GM18907 (cell line): Measurements from ENCODE around the gene STAC2.
A peak's percentile ranks its signal among the peaks of the same experiment; 100 is the strongest.
"Not testable (repeated sequence)": the region's sequence is repeated elsewhere in the genome, so short reads cannot be mapped to it uniquely, and the experiment has no call there.

Source experiments
- ATAC-seq: cut with Tn5 transposase; IDR thresholded peaks from one replicate; pipeline ENCODE4 v1.9.1; 2021; ENCODE audit warnings: mild to moderate bottlenecking, moderate library complexity; ENCODE audit not compliant: unreplicated experiment

The STAC2 gene, protein sequence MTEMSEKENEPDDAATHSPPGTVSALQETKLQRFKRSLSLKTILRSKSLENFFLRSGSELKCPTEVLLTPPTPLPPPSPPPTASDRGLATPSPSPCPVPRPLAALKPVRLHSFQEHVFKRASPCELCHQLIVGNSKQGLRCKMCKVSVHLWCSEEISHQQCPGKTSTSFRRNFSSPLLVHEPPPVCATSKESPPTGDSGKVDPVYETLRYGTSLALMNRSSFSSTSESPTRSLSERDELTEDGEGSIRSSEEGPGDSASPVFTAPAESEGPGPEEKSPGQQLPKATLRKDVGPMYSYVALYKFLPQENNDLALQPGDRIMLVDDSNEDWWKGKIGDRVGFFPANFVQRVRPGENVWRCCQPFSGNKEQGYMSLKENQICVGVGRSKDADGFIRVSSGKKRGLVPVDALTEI

GRCh38 chr17:39225308-39225958 lies at the start of gene STAC2:
STAC2 (minus strand) TSS chr17:39225945; CDS start chr17:39225502, 443 bp downstream.
- no peak for ATAC-seq

- no peak for ATAC-seq
Measured at GRCh38 chr17:39271546-39271945, 45.8 kb upstream of the STAC2 start.

GRCh38 chr17:39270923-39271322 lies 45.2 kb upstream of the STAC2 start:
- no peak for ATAC-seq

GRCh38 chr17:39264119-39264518 lies 38.4 kb upstream of the STAC2 start:
- no peak for ATAC-seq

- no peak for ATAC-seq
Measured at GRCh38 chr17:39261286-39261685, 35.5 kb upstream of the STAC2 start.

DNA sequence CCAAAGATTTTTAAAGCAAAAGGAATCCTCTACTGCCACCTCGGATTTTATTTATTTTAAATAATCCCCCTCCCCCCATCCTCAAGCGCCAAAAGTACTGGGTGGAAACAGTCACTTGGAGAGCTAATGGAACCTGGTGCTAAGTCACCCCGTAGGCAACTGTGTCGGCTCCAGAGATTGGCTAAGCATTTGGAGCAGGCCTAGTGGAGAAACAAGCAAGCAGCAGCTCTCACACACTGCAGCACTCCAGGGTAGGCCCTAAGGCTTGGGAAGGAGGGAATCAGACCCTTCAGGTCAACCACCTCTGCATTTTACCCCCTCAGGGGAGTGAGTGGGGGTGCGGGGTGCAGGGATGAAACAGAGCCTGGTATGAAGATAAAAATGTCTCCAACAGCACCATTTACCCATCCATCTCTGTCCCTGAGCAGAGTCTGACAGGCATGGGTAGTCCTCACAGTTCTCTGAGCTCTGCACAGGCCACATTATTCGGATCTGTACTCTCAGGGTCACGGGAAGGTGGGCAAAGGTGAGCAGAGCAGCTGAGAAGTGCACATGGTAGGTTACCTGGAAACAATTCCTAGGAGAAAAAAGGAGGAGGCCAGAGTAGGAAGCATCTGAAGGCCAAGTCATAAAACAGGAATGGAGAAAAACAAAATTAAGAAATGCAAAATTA lies 27.2 kb upstream of the STAC2 start:
- no peak for ATAC-seq

- no peak for ATAC-seq
Measured at GRCh38 chr17:39251997-39252396, 26.3 kb upstream of the STAC2 start.

DNA sequence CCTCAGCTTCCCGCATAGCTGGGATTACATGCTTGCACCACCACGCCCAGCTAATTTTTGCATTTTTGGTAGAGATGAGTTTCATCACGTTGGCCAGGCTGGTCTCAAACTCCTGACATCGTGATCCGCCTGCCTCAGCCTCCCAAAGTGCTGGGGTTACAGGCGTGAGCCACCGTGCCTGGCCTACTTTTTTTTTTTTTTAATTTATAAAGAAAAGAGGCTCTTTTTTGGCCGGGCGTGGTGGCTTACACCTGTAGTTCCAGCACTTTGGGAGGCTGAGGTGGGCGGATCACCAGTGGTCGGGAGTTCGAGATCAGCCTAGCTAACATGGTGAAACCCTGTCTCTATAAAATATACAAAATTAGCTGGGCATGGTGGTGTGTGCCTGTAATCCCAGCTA lies 24.3 kb upstream of the STAC2 start:
- not testable (repeated sequence) for ATAC-seq

- no peak for ATAC-seq
Measured at GRCh38 chr17:39246274-39246673, 20.5 kb upstream of the STAC2 start.

- ATAC-seq, result peak; percentile 51
Measured at GRCh38 chr17:39244600-39245570, 19.1 kb upstream of the STAC2 start.

DNA sequence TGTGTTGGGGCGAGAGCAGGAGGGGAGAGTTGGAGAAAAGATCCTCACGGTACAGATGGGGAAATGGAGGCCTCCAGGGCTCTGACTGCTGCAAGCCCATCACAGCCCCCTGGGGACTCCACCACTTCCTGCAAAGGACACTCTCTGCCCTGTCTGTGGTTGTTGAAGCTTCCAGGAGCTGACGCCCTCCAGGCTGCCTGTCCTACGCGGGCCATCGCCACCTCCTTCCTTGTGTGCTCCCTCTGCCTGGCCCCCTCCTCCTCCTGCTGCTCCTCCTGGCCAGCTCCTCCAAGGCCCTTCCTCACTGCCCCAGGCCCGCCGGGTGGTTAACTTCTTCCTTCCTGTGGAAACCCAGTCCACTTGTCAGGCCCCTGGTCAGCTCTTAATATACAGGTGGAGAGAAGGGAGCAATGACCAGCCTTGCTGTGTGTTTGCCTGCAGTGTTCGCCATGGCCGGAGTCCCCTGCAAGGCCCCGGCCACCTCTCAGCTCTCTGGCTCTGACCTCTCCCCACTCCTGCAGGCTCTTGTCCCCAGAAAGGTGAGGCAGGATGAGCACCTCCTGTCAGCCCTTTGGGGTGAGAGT lies 18.4 kb upstream of the STAC2 start:
- no peak for ATAC-seq

- ATAC-seq, result no peak
Measured at GRCh38 chr17:39243155-39243554, 17.4 kb upstream of the STAC2 start.

- no peak for ATAC-seq
Measured at GRCh38 chr17:39240631-39241030, 14.9 kb upstream of the STAC2 start.

DNA sequence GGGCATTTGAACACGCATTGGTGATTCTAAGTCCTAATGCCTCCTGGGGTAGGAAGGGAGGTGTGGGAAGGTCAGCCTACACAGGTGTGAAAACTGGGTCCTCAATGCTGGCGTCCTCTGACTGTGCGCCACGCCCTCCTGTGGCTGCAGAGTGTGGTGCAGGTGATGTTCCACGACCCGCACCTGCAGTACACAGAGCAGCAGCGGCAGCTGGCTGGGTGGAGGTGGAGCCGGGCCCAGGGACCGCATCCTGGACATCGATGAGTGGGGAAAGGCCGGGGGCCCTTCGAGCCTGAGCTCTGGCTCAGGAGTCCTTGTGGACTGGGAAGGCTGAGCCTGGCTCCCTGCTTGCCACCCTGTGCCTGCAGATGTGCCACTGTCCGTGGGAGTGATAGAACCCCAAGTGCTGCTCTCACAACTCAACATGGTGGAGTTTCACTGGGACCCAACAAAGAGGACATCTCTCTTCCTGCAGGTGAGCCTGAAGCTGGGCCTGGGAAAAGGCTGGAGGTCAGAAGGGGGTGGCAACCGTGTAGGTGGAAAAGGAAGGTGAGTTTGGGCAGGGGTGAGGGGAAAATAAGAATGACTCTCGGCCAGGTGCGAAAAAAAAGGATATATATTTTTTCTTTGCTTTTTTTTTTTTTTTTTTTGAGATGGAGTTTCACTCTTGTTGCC lies 14.0 kb upstream of the STAC2 start:
- no peak for ATAC-seq

GRCh38 chr17:39238311-39238972 lies 12.7 kb upstream of the STAC2 start:
- ATAC-seq, result no peak

DNA sequence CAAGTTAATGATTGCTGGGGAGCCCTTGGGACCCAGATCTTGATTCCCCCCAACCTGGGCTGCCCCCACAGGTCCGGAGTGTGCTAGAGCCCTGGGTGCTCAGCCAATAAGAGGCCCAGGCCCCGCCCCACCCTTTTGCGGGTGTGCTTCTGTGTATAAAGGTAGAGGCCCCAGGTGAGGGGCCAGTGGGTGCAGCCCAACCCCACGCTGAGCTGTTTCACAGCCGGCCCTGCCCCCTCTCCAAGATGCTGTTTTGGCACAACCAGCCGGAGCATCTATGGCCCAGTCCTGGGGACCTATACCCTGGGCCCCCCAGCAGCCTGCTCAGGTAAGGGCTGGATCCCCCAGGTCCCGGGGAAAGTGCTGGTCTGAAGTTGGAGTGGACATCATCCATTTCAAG lies 11.8 kb upstream of the STAC2 start:
- ATAC-seq, result no peak

- ATAC-seq, result no peak
Measured at GRCh38 chr17:39236981-39237441, 11.3 kb upstream of the STAC2 start.

DNA sequence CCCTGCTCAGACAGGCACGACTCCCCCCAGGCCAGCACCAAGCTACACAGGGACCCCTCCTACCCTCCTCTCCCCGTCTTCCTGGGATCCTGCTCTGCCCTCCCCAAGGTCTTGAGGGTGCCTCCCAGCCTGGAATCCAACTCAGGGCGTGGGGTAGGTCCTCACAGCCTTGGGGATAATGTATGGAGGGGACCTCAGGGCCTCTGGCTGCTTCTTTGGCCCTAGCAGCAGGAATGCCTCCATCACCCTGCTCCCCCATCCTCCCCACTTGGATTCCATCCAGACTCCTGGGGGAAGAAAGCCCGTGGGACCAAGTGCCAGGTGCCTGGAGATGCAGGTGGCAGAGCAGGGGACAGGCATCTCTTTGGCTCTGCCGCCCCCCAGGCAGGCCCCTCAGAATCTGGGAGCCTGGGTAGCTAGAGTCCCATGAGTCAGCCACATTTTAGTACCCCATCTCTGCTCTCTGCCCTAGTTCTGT lies 10.7 kb upstream of the STAC2 start:
- no peak for ATAC-seq
